A549 (cell line): ENCODE results near the gene TCEA2. TPM values are rescaled to one million over a fixed set of nuclear protein-coding genes. Genes with fewer than 3 reads are reported as not detected.

Experiments used
- ATAC-seq, 2 experiments: fragments of 200-7000 bp in 1 of 2; fragments of >200 bp in 1 of 2; cut with Nextera tagmentation in 1 of 2; cut with Tn5 transposase in 1 of 2; 3 replicates each; pipeline versions ENCODE4 v1.8.0 to v1.9.1; 2018 to 2020; ENCODE audit warnings: mild to moderate bottlenecking in 1 of 2, moderate library complexity in 1 of 2
- CTCF ChIA-PET: fragments of 300-600 bp; sonication (Branson Sonifier 250); formaldehyde crosslinking; extraction: SDS; loops from one replicate; lab custom pipeline; 2021; ENCODE audit warnings: antibody characterized with exemption, inconsistent platforms; lab: Yijun Ruan, JAX
- POLR2A ChIA-PET: fragments of 350-600 bp; formaldehyde crosslinking; extraction: SDS; loops from one replicate; lab custom pipeline; 2021; ENCODE audit warnings: antibody characterized with exemption, inconsistent platforms; lab: Yijun Ruan, JAX
- DNase-seq, 2 experiments: peaks; one replicate each; pipeline versions ENCODE4 v3.0.0 to v3.0.0-alpha.2; 2011 to 2016; ENCODE audit warnings: low read depth in 1 of 2, low spot score in 1 of 2
- FAIRE-seq: peaks from 2 replicates; lab custom pipeline; 2011; peaks lifted over from hg19 to GRCh38; lab: Jason Lieb, UNC
- H3K27ac ChIP-seq, 2 experiments: fragments of >200 bp; sonication (Bioruptor Twin); formaldehyde crosslinking; 3 replicates each; pipeline ENCODE4 v1.5.1; 2016 to 2017
- H3K4me1 ChIP-seq: fragments of >200 bp; sonication (Bioruptor Twin); formaldehyde crosslinking; 3 replicates; pipeline ENCODE4 v1.6.1; 2016
- H3K4me2 ChIP-seq: fragments of >200 bp; sonication (Bioruptor Twin); formaldehyde crosslinking; 3 replicates; pipeline ENCODE4 v1.6.1; 2016
- H3K4me3 ChIP-seq: fragments of >200 bp; sonication (Bioruptor Twin); formaldehyde crosslinking; 3 replicates; pipeline ENCODE4 v1.5.1; 2016
- H3K9me3 ChIP-seq: fragments of >200 bp; sonication (Bioruptor Twin); formaldehyde crosslinking; 3 replicates; pipeline ENCODE4 v1.6.1; 2016
- BCL3 ChIP-seq: fragments of >200 bp; sonication (Bioruptor Twin); formaldehyde crosslinking; IDR thresholded peaks from 3 replicates; pipeline ENCODE4 v1.6.1; 2016
- CBX2 ChIP-seq: fragments of 200-600 bp; sonication (generic); IDR thresholded peaks from 2 replicates; pipeline ENCODE4 v1.6.1; 2016; ENCODE audit warnings: low read depth, mild to moderate bottlenecking, borderline replicate concordance
- CEBPB ChIP-seq, 2 experiments: fragments of >200 bp in 1 of 2; sonication (Bioruptor Twin) in 1 of 2; formaldehyde crosslinking in 1 of 2; IDR thresholded peaks; 2 replicates each; pipeline ENCODE4 v1.6.1; 2012 to 2016
- CTCF ChIP-seq: fragments of >200 bp; sonication (Bioruptor Twin); formaldehyde crosslinking; IDR thresholded peaks from 3 replicates; pipeline ENCODE4 v1.5.1; 2016
- EHF ChIP-seq: fragments of 250-450 bp; sonication (Bioruptor Pico); IDR thresholded peaks from 2 replicates; pipeline ENCODE4 v1.5.0; 2020; ENCODE audit warnings: mild to moderate bottlenecking
- EP300 ChIP-seq, 2 experiments: fragments of >200 bp; sonication (Bioruptor Twin); formaldehyde crosslinking; IDR thresholded peaks; 2 replicates in 1 of 2; 3 replicates in 1 of 2; pipeline ENCODE4 v1.6.1; 2016 to 2017
- FOXS1 ChIP-seq: fragments of 250-450 bp; sonication (Bioruptor Pico); IDR thresholded peaks from 2 replicates; pipeline ENCODE4 v1.5.0; 2020; ENCODE audit warnings: mild to moderate bottlenecking, moderate library complexity
- GATA3 ChIP-seq: IDR thresholded peaks from 2 replicates; pipeline ENCODE4 v1.6.1; 2012; ENCODE audit warnings: borderline replicate concordance
- HEYL ChIP-seq: fragments of 250-450 bp; sonication (Bioruptor Pico); IDR thresholded peaks from 2 replicates; pipeline ENCODE4 v1.8.0; 2021; ENCODE audit warnings: mild to moderate bottlenecking, moderate library complexity
- HOXB13 ChIP-seq: fragments of 250-450 bp; sonication (Bioruptor Pico); IDR thresholded peaks from 2 replicates; pipeline ENCODE4 v1.5.0; 2020; ENCODE audit warnings: low read depth, mild to moderate bottlenecking, moderate library complexity
- HOXB5 ChIP-seq: fragments of 250-450 bp; sonication (Bioruptor Pico); IDR thresholded peaks from 2 replicates; pipeline ENCODE4 v1.5.0; 2020; ENCODE audit warnings: mild to moderate bottlenecking, moderate library complexity
- JUN ChIP-seq, 2 experiments: fragments of >200 bp; sonication (Bioruptor Twin); formaldehyde crosslinking; IDR thresholded peaks; 2 replicates in 1 of 2; 3 replicates in 1 of 2; pipeline ENCODE4 v1.6.1; 2016 to 2017
- JUNB ChIP-seq: fragments of >200 bp; sonication (Bioruptor Twin); formaldehyde crosslinking; IDR thresholded peaks from 2 replicates; pipeline ENCODE4 v1.6.1; 2016
- MAFK ChIP-seq: fragments of 450-650 bp; IDR thresholded peaks from 2 replicates; pipeline ENCODE4 v1.6.1; 2014; ENCODE audit not compliant: partially characterized antibody
- NPAS2 ChIP-seq: fragments of 250-450 bp; sonication (Bioruptor Pico); IDR thresholded peaks from 2 replicates; pipeline ENCODE4 v1.8.0; 2022; ENCODE audit warnings: mild to moderate bottlenecking, moderate library complexity, borderline replicate concordance
- POLR2AphosphoS2 ChIP-seq: conservative IDR thresholded peaks from 2 replicates; pipeline ENCODE4 v1.6.1; 2012; ENCODE audit warnings: low read length, improper control_type of control experiment, inconsistent platforms
- REST ChIP-seq: fragments of 200-600 bp; sonication (generic); IDR thresholded peaks from 2 replicates; pipeline ENCODE4 v1.6.1; 2016; ENCODE audit warnings: antibody characterized with exemption, mild to moderate bottlenecking, moderate library complexity
- ZC3H11A ChIP-seq: fragments of 450-650 bp; IDR thresholded peaks from 2 replicates; pipeline ENCODE4 v1.6.1; 2014; ENCODE audit warnings: antibody characterized with exemption, mild to moderate bottlenecking
- ZNF302 ChIP-seq: fragments of 250-450 bp; sonication (Bioruptor Pico); IDR thresholded peaks from 2 replicates; pipeline ENCODE4 v1.9.0; 2021; ENCODE audit warnings: inconsistent platforms, mild to moderate bottlenecking, moderate library complexity
- WGBS: methylation state at CpG from one replicate; pipeline ENCODE4 v1.1.6; 2017; ENCODE audit errors: missing lambda C conversion rate; 5-methylcytosine and 5-hydroxymethylcytosine counted together
- polyA plus RNA-seq, 4 experiments: library from polyadenylated mRNA; depleted of rRNA in 3 of 4; stranded (reverse); fragments of >200 nt; fragmentation: RNase III in 1 of 4; extraction: RNeasy Plus Mini Kit Qiagen cat#74134 plus additional on column Dnase treatment in 1 of 4; gene quantifications; 2 replicates in 3 of 4; 3 replicates in 1 of 4; pipeline ENCODE4 v1.2.3, GENCODE V29; 2011 to 2017

Gene TCEA2
- polyA plus RNA-seq, 2 of the 4 experiments (the other 2 are of a cell fraction): 11.2 to 29.8 TPM

GRCh38 chr20:64068386-64069208 is 5.6 kb downstream of the TCEA2 start (continued):
- no peak for TF ChIP-seq CTCF

- H3K4me2 ChIP-seq: no peak overlapping the region
- WGBS: 83% methylated on average over 6 of the region's 20 CpGs
- H3K9me3 ChIP-seq: no peaks in the 10 kb centered on the region
- DNase-seq (no peak), FAIRE-seq (no peak), ATAC-seq (0 out of 6 replicates have a peak, but pooled peaks of 1 of the 2 experiments have one; percentile 0)
- peaks cover 30% of the 10 kb centered on the region for H3K4me1 ChIP-seq
- TF ChIP-seq ZC3H11A: no peak
- no peak for TF ChIP-seq HEYL (CRISPR knock-in tag)
- TF ChIP-seq EHF (CRISPR knock-in tag): no peak
- TF ChIP-seq GATA3: no peak
- no peak for TF ChIP-seq CEBPB (IDR thresholded peaks at IDR 0.05)
- TF ChIP-seq NPAS2: no peak
- no peak for TF ChIP-seq JUNB
- no peak for TF ChIP-seq BCL3
- TF ChIP-seq REST: no peak
- no peak for TF ChIP-seq CBX2
- TF ChIP-seq HOXB13: no peak
- no peak for TF ChIP-seq POLR2AphosphoS2
- TF ChIP-seq ZNF302 (CRISPR knock-in tag): no peak
- TF ChIP-seq FOXS1 (CRISPR knock-in tag): no peak
- TF ChIP-seq HOXB5 (CRISPR knock-in tag): no peak
- no peak for TF ChIP-seq JUN (IDR thresholded peaks at IDR 0.05)
- no peak for TF ChIP-seq EP300 (IDR thresholded peaks at IDR 0.05)
- no peak for TF ChIP-seq CTCF
- TF ChIP-seq MAFK: no peak
- ChIA-PET CTCF (interaction anchor here (0.6 to 3.7 kb wide), 19 partner anchors 9 to 546 kb away, joined by 3 to 34 read pairs (median 4); partner anchors contain the start of genes LKAAEAR1, OPRL1, RGS19 and SOX18), POLR2A (no interaction called here)
- no peak overlapping the region for H3K27ac ChIP-seq
- no peak overlapping the region for H3K4me3 ChIP-seq
Observed at GRCh38 chr20:64069209-64069613, 6.2 kb downstream of the TCEA2 start.
